ENCODE results near the gene ZC3H7A. TPM values are rescaled to one million over a fixed set of nuclear protein-coding genes. Genes with fewer than 3 reads are reported as not detected.

The ZC3H7A gene
- total and polyA plus RNA-seq, 2 of the 13 experiments (the other 11 are each of a cell fraction or from before 2014, with no cell fraction given): 29.2 to 36.8 TPM

DNA sequence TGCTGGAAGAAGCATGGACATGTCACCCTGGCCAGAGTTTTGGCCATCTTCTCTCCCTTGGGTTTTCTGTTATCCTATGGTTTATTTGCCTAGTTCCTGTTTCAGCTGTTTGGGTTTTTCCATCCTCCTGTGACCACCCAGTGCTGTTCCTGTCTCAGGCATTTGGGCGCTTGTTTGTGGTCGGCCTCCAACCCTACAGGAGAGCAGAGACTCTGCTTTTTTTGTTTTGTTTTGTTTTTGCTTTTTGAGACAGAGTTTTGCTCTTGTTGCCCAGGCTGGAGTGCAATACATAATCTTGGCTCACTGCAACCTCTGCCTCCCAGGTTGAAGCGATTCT, 3.3 kb upstream of the ZC3H7A start:
- no peak overlapping the region for H2AFZ ChIP-seq (ENCODE audit: low read length)
- H3K79me2 ChIP-seq (ENCODE audit: insufficient read depth, low read length): peaks cover 37% of the 10 kb centered on the region
- H3K9me3 ChIP-seq (ENCODE audit: low read length): no peaks in the 10 kb centered on the region
- H3K4me3 ChIP-seq (replicated peaks in 1 of 3; ENCODE audit: insufficient read depth in 1 of 3, low read depth in 2 of 3, low read length in 3 of 3): no peak overlapping the region
- DNase-seq (ENCODE audit: low spot score): no peak
- no TSS peak for BruUV-seq (replicated peaks)
- no peak for FAIRE-seq
- ChIA-PET CTCF (ENCODE audit: low intra/inter-chr PET ratio, low total read pairs) (no interaction called here), POLR2A (interaction anchor here (0.7 to 5.9 kb wide), 4 partner anchors 9 to 58 kb away, joined by 3 to 207 read pairs (median 94); partner anchors contain the start of gene TXNDC11)
- no peak overlapping the region for H3K27ac ChIP-seq (ENCODE audit: extremely low read length, insufficient read depth, low read length)
- no peak for ATAC-seq
- intact Hi-C loops (cut with micrococcal nuclease; ENCODE audit: unreplicated experiment) (no loop called here), in situ Hi-C loops (cut with HindIII; ENCODE audit: extremely low pct_ligation_motif_present, low pct_unique_long_range_greater_than_20kb) (no loop called here)
- H3K9ac ChIP-seq (ENCODE audit: insufficient read depth, low read depth, low read length): no peak overlapping the region
- TF ChIP-seq ZNF329 (CRISPR knock-in tag; IDR thresholded peaks at IDR 0.05; ENCODE audit: low read depth) (0 out of 2 replicates have a peak, but pooled peaks have one; percentile 34), JUNB (CRISPR knock-in tag; IDR thresholded peaks at IDR 0.05; ENCODE audit: borderline replicate concordance) (0 out of 2 replicates have a peak, but pooled peaks have one; percentile 2), ZFY (CRISPR knock-in tag; IDR thresholded peaks at IDR 0.05) (0 out of 2 replicates have a peak, but pooled peaks have one; percentile 25), ZNF549 (CRISPR knock-in tag; IDR thresholded peaks at IDR 0.05) (0 out of 2 replicates have a peak, but pooled peaks have one; percentile 7), SNAI1 (CRISPR knock-in tag; IDR thresholded peaks at IDR 0.05; ENCODE audit: borderline replicate concordance) (no peak), ZBTB1 (CRISPR knock-in tag; IDR thresholded peaks at IDR 0.05; ENCODE audit: borderline replicate concordance) (no peak), FOXM1 (CRISPR knock-in tag; IDR thresholded peaks at IDR 0.05) (no peak), SNAPC2 (CRISPR knock-in tag; IDR thresholded peaks at IDR 0.05) (0 out of 2 replicates have a peak, but pooled peaks have one; percentile 27), ZNF331 (CRISPR knock-in tag; IDR thresholded peaks at IDR 0.05) (0 out of 2 replicates have a peak, but pooled peaks have one; percentile 8), ZNF256 (CRISPR knock-in tag; conservative IDR thresholded peaks at IDR 0.05) (0 out of 2 replicates have a peak, but pooled peaks have one; percentile 13), MED1 (CRISPR knock-in tag; IDR thresholded peaks at IDR 0.05) (0 out of 2 replicates have a peak, but pooled peaks have one; percentile 2), ZSCAN12 (CRISPR knock-in tag; IDR thresholded peaks at IDR 0.05) (0 out of 2 replicates have a peak, but pooled peaks have one; percentile 9)
- TF ChIP-seq, protein P1, sequence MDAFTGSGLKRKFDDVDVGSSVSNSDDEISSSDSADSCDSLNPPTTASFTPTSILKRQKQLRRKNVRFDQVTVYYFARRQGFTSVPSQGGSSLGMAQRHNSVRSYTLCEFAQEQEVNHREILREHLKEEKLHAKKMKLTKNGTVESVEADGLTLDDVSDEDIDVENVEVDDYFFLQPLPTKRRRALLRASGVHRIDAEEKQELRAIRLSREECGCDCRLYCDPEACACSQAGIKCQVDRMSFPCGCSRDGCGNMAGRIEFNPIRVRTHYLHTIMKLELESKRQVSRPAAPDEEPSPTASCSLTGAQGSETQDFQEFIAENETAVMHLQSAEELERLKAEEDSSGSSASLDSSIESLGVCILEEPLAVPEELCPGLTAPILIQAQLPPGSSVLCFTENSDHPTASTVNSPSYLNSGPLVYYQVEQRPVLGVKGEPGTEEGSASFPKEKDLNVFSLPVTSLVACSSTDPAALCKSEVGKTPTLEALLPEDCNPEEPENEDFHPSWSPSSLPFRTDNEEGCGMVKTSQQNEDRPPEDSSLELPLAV (CRISPR knock-in tag; conservative IDR thresholded peaks at IDR 0.05; ENCODE audit: low read depth): no peak
- TF ChIP-seq, protein P2, sequence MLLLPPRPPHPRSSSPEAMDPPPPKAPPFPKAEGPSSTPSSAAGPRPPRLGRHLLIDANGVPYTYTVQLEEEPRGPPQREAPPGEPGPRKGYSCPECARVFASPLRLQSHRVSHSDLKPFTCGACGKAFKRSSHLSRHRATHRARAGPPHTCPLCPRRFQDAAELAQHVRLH (CRISPR knock-in tag; IDR thresholded peaks at IDR 0.05; ENCODE audit: borderline replicate concordance, low read depth): 0 out of 2 replicates have a peak, but pooled peaks have one; percentile 8
- 91% methylated on average over 3 of the region's 3 CpGs for WGBS (ENCODE audit: low lambda C conversion rate)
- no peaks in the 10 kb centered on the region; a peak in 1 of 5 replicates for H3K27me3 ChIP-seq (ENCODE audit: control insufficient read depth in 1 of 2, insufficient read depth in 2 of 2, low read length in 2 of 2)
- H4K20me1 ChIP-seq (ENCODE audit: insufficient read depth, low read length): peaks cover 6% of the 10 kb centered on the region
- no peak overlapping the region for H3K4me2 ChIP-seq (ENCODE audit: low read depth, low read length)
- no peaks in the 10 kb centered on the region for H3K36me3 ChIP-seq (replicated peaks in 1 of 2; ENCODE audit: control insufficient read depth in 1 of 2, insufficient read depth in 2 of 2, low read length in 2 of 2)
- peaks cover 48% of the 10 kb centered on the region for H3K4me1 ChIP-seq (ENCODE audit: insufficient read depth, low read length)

Data from HepG2 (cell line).